T-helper 2 cell treated with Interferon-gamma antibody and Interleukin-4, amounts not matched to agents 100 ng/mL and 5 ng/mL, for 36 hours (primary cell): ENCODE data around the gene DTNB. TPM values are rescaled to one million over a fixed set of nuclear protein-coding genes. Genes with fewer than 3 reads are reported as not detected.

Source experiments
- intact Hi-C: fragments of 100-400 bp; cut with micrococcal nuclease; formaldehyde crosslinking; loops from one replicate; pipeline ENCODE4 v1.15.1; 2023
- total RNA-seq: library from RNA; stranded (reverse); gene quantifications from 2 replicates; pipeline ENCODE4 v1.2.3, GENCODE V29; 2022

The DTNB gene
- total RNA-seq, 1 donor from 2014 or later, result 24.7 TPM

DNA sequence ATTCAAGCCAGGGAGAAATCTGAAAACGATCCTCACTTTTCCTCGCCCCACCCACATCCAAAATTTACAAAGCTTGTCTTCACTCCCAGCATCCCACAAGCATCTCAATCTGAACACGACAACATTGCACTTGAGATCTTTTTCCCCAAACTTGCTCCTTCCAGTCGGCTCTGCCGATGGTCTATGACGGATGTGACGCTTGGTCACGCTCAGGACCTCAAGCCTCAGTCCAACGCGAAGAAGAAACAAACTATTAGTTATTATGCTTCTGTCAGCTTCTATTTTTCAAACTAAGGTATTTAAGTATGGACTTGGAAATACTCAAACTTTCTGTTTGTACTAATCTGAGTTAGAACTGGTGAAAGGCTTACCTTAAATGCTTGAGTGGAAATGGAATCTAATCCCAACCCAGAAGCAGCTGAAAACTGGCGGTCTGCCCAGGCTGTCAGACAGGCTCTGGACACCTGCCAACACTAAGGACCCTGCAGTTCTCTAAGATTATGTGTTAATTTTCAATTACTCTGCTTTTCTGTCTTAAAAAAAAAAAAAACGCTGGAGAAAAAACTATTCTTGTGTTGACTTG lies 199.5 kb downstream of the DTNB start:
- intact Hi-C loops, result no loop called here

DNA sequence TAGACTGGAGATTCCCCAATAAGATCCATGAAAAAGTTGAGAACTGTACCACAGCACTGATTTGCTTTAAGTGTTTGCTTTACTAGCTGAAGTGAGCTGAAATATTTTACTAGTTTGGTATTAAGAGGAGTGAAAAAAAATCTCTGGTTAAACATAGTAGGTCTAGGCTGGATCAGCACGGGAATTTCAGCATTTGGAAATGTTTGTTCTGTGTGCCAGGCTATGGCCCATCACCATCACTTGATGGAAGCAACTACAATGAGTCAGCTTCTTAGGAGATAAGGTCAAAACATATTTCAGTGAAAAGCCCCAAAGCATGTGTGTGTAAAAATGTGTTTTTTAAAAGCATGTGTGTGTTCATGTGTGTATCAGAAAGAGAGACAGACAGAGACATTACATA lies 200.2 kb downstream of the DTNB start:
- intact Hi-C loops, result no loop called here

DNA sequence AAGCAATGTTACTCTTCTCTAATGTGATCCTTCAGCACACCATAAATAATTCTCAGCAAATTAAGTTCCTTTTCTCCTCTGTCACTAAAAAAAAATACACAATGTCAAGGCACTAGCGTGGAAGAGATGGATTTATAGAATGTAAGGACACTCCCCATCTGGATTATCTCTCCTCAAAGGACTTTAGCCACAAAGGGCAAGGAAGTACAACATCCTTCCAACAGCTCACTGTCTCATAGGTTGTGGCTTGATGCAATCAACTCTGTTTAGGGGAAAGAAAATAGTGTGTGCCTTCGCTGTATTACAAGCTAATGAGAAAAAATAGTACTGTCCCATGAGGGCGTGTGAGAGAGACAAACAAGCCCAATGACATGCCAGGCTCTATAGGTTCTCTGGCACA lies 202.6 kb downstream of the DTNB start:
- intact Hi-C loops, result no loop called here

DNA sequence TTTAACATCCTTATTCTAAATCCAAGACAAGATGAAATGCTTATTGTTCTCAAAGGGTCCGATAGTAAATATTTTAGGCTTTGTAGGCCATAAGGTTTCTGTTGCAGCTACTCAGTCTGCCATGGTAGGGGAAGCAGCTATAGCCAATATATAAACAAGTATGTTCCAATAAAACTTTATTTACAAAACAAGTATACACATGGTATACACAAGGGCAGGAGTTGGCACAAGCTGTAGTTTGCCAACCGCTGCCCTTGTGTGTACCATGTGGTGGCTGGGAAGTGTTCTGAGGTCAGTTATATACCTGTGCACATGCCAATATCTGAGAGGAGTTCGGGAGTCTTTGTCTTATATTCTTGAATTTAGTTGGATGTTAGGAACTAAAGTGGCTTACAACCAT lies 205.6 kb downstream of the DTNB start:
- intact Hi-C loops, result no loop called here

DNA sequence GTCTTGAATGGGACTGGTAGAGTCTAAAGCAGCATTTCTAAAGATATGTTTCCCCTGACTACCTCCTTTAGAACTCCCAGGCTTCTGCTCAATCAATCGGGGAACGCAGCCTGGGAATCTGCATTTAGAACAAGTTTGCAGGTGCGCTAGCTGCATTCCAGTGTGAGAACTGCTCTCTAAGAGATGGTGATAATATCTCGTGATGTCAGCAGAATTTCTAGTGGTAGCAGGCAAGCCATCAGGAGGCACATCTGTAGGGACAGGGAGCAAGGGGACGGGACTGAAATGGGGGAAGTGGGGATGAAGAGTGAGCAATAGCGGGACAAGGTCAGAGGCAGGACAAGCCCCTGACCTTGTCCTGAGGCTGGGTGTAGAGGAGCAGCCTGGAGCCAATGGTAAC lies 211.4 kb downstream of the DTNB start:
- intact Hi-C loops, result no loop called here

DNA sequence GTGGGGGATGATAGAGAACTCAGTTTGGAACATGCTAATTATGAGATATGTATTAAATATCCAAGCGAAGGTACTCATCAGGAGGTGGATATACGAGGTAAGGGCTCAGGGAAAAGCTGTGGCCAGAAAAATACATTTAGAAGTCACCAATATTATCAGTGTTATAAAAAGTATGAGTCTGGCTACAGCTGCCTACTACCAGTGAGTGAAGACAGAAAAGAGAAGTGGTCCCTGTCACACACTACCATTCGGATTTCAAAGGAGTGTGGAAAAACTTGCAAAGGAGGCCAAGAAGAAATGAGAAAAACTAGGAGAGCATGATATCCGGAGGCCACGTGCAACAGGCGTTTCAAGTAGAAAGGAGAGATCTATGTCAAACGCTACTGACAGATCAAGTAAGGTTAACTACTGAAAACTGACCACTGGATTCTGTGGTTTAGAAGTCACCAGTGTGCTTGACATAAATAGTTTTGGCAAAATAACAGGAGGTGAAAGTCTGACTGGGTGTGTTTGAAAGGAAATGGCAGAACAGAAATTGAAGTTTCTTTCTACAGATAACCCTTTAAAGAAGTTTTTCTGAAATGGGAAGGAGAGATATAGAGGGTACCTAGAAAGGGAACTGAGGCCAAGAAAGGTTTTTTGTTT lies 213.0 kb downstream of the DTNB start:
- intact Hi-C loops, result no loop called here

DNA sequence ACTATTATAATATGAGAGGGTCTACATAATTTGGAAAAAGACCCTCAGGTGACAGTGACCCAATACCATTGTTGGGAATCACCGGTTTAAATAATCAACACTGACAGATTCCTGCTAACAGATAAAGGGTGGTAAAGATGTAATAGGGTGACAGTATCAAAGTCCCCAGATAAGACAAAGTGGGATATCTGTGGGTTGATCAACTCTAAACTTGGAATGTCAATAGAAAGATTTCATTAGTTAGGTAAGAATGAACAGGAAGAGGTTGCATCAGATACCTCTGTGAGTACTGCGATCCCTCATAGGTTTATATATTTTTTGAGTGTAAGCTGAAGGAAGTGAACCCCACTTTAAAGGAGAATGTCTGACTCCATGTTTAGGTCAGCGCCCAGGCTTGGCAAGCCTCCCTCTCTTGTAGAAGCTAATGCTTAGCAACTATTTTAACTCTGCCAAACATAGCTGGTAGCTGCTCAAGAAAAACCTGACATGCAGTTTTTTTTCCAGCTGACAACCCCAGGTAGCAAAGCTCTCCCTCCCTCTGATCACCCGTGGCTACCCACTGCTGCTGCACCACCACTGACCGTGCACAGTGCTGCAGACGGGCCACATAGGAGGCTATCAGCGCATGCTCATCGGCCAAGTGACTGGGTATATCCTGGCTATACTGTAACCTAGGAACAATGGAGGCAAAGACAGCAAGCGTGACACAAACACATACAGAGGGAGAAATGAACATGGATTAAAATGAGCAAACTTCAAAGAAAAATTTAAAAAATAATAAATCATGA lies 218.4 kb downstream of the DTNB start:
- intact Hi-C loops, result no loop called here

DNA sequence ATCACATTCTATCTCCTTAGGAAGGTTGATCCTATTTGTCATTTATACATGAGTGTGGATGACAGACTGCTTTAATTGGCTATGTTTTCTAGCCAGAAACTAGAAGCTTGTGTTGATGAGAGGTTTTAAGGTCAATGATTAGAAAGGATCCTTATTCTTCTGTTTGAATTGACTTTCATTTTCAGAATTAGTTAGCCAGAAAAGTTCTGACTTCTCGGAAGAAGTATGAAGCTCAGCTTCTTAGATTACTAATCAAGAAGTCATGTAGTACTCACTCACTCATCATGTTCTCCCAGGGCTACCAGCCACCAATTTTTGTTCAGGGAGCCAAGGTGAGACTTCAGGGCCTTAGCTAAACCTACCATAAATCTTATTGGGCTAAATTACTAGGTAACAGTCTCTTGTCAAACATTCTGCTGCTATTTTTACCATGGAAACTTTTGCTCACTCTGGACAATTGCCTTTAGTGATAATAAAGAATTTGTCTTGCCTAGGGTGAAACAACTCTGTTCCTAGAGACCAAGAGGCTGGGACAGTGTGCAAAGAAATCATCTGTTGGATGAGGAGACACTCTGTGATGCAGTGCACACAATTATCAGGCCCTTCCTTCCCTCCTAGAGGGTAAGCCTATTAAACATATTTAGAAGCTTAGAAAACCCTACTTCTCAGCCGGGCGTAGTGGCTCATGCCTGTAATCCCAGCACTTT lies 220.0 kb downstream of the DTNB start:
- intact Hi-C loops, result loop anchor here (2.0 kb wide), 1 partner anchor 69 kb away; no protein-coding TSS in a partner anchor

DNA sequence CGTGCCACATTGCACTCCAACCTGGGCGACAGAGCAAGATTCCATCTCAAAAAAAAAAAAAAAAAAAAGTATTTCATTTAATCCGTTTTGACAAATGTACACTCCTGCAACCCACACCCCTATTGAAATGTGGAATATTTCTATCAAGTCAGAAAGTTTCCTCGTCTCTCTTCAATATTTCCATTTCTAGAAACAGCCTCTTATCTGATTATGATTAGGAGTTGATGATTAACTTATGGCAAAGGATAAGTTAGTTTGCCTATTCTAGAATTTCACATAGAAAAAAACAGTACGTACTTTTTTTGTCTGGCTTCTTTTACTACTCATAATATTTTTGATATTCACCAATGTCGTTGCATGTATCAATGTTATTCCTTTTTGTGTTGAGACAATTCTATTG lies 224.6 kb downstream of the DTNB start:
- intact Hi-C loops, result no loop called here

DNA sequence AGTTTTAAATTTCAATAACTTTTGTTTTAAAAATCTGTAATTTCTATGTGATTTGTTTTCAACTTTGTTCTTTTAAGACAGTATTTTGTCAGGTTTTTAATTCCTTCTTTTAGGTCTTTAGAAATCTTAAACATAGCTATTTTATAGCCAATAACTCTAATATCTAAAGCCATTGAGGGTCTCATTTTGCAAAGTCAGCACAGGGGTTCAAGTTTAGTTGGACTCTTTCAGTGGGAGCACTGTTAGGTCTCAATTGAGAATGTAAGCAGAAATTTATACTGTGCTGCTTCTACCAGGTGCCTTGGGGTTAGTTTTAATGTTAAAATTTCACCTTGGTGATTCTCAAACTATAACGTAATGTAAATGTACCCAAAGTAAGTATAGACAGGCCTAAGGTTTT lies 226.4 kb downstream of the DTNB start:
- intact Hi-C loops, result no loop called here

DNA sequence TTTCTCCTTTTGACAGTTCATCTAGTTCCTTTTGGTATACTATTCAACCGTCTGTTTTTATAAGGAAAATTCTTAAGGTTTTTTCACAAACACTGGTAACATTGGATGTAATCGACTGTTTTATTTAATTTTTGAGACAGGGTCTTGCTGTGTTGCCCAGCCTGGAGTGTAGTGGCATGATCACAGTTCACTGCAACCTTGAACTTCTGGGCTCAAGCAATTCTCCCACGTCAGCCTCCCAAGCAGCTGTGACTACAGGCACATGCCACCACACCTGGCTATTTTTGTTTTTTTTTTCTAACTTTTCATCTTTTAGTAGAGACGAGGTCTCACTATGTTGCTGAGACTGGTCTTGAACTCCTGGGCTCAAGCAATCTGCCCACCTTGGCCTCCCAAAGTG lies 227.3 kb downstream of the DTNB start:
- intact Hi-C loops, result no loop called here

DNA sequence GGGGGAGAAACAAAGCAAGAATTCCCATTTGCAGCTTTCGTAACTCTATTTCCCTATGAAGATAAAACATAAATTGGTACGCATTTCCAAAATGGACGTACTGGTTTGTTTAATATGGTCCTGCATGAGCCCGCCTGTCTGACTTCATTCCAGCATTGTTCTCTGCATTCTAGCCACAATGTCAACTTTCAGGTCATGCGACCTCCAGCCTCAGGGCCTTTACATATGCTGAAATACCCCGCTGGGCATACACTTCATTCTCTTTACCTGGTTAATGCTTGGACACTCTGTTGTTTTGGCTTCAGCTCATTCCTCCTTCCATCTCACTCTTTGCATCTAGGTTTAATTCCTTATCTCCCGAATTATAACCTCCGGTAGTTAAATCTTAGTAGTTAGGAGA lies 227.9 kb downstream of the DTNB start:
- intact Hi-C loops, result no loop called here

DNA sequence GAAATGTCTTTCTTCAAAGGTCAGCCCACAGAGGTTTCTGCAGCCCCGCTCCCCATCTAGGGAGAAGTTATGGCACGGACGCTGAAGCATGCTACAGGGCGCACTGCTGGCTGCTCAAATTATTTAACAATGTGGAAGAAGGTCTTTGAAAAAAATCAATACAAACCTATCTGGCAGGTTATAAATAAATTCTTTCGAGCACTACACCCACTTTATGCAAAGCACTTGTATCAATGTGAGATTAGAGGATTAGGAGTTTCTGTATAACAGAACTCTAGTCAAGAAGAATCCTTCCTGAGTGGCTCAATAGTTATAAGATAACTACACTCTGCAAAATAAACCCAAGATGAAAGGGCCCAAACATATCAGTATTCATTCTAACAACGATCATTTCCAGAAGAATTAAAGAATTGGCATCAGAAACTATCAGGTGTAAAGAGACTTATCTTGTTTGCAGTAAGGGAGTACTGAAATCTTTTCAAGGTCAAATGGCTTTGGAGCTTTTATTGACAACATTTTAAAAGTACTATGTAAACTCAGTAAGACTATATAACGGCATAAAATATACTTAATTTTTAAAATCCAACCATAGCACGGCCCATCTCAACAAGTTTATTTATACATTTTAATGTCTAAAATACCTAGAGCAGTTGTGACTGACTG lies 228.6 kb downstream of the DTNB start:
- intact Hi-C loops, result no loop called here

DNA sequence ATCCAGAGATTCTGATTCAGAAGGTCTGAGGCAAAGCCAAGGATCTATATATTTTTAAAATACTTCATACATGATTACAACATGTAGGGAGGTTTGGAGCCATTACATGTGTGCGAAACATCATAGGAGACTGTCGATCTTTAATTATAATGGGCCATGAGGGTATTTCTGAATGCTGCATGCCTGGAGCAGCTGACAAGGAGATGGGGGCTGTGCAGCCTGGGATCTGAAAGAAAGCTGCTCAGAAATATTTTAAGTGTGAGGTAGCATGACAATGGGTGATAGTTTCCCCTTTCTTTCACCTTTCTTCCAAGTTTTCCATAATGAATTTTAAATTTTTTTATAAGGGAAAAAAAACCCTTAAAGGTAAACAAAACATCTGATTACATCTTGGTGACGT lies 229.6 kb downstream of the DTNB start:
- intact Hi-C loops, result no loop called here

DNA sequence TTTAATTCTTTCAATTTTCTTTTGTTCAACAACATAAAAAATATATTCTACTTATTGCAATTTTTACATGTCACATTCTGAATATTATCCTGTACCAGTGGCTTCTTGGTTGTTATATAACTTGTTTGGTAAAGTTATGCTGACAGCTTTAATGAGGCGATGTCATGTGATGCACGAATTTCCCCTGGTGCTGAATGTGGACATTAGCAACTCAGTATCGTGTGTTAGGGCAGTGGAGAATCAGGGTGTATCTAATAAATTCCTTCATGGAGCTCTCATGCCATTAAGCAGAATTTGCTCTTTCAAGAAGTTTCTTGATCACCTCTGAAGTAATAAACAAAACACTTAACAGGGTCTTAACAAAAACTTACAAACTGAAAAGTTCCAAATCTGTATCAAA lies 232.0 kb downstream of the DTNB start:
- intact Hi-C loops, result no loop called here

DNA sequence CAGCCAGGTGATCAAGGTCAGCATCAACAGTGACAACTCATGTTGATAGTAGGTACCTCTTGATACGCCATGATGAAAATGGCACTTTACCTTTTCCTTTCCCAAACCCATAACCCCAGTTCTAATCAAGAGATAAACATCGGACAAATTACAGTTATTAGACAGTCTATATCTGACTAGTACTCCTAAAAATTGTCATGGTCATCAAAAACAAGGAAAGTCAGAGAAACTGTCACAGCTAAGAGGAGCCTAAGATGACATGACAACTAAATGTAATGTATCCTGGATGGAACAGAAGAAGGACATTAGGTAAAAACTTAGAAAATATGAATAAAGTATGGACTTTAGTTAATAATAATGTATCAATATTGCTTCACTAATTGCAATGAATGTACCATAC lies 234.6 kb downstream of the DTNB start:
- intact Hi-C loops, result no loop called here

DNA sequence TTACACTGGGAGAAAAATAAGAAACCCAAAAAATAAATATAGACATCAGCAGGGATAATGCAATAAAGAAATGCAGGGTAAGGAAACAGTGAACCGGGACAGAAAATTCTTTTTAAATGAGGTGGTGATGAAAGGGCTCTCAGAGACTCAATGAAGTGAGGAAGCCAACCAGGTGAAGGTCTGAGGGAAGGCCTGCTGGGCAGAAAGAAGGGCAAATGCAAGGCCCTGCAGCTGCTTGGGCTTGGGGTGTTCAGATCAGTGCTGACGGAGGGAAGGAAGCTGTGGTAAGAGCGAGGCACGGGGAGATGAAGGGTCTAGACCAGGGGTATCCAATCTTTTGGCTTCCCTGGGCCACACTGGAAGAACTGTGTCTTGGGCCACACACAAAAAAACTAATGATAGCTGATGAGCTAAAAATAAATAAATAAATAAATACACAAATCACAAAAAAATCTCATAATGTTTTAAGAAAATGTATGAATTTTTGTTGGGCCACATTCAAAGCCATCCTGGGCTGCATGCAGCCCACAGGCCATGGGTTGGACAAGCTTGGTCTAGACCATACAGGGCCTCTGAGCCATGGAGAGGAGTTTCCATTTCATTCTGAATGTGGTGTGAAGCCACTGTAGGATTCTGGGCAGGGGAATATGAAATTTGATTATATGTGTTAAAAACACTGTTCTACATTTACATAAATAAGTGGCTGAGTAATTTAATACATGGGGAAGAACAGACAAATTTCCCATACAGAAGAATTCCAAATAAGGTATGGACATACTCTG lies 235.3 kb downstream of the DTNB start:
- intact Hi-C loops, result no loop called here

DNA sequence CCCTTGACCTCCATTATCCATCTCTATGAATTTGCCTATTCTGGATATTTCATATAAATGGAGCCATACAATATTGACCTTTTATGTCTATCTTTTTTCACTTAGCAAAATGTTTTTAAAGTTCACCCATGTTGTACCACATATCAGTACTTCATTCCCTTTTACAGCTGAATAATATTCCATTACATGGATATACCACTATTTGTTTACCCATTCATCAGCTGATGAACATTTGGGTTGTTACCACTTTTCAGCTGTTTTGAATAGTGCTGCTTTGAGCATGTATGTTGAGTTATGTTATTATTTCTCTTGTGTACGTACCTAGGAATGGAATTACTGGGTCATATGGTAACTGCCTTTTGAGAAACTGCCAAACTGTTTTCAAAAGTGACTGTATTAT lies 238.0 kb downstream of the DTNB start:
- intact Hi-C loops, result no loop called here

DNA sequence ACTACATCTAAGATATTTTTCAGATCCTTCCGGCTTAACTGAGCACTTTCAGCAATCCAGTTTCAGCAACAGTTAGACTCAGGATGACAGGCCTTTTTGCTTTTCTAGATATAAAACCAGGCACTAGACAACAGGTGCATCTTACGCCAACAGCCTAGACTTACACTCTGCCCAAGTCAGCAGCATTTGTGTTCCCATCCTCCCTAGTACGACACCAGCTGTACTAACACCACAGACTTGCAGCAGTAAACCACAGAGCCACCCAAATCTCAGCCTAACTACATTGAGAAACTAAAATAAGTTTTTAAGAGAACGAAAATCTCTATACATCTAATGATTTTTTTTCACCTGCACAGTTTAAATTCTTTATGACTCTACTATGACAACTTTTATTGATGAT lies 241.8 kb downstream of the DTNB start:
- intact Hi-C loops, result no loop called here

DNA sequence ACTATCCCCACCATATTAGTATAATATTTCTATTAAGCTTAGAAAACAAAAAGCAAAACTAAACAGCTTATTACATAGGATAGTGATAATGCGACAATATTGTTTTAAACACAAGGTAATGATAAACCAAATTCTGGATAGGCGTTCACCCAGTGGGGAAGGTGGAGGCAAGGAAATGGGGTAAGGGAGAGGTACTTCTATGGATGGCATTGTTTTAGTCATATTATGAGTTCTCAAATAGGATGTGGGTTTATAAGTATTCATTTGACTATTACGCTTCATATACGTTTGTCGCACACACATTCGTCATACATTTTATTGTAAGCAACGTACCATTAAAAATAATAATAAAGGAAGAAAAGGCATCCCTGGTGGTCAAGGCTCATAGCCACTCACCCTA lies 242.8 kb downstream of the DTNB start:
- intact Hi-C loops, result no loop called here

DNA sequence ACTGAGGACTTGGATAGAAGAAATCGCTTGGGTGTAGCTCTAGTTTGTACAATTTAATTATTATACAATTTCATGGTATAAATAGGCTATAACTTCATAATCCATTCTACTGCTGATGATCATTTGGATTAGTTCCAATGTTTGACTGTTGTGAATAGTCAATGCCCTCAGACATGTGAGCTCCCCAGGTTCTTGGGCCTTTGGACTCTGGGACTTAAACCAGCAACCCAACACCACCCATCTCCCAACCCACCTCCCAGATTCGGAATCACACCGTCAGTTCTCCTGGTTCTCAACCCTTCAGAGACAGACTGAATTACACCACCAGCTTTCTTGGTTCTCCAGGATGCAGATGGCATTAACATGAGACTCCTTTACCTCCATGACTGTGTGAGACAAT lies 247.1 kb downstream of the DTNB start:
- intact Hi-C loops, result no loop called here
